ENCODE measurements around the gene IARS1.

The IARS1 gene

DNA sequence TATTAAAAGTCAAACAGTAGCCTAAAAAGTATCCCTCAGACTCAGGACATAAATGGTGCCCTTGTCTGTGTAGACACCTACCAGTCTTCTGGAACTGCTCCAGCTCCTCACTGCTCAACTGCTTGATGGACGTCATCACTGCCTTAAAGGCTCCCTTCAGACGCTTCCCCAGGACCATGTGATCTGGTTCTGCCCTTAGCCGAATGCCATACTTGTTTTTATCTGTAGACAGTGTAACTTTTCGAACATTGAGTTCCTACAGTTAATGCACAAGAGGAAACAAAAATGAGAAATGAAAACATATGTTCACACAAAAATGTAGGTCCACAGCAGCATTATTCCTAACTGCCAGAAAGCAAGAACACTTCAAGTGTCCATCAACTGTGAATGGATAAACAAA is 46.2 kb downstream of the IARS1 start:
- Histone ChIP-seq H3K9ac (ENCODE audit: low read length in 2 of 2) (no peak overlapping the region), H3K4me3 (ENCODE audit: low read length in 2 of 2) (no peak overlapping the region), H3K27me3 (ENCODE audit: control insufficient read depth in 1 of 2, insufficient read depth in 2 of 2, low read length in 2 of 2) (no peaks in the 10 kb centered on the region), H3K4me1 (ENCODE audit: control insufficient read depth, insufficient read depth, low read length) (no peaks in the 10 kb centered on the region), H3K36me3 (ENCODE audit: control insufficient read depth in 2 of 2, insufficient read depth in 2 of 2, low read length in 2 of 2) (peaks cover 67 to 72% of the 10 kb centered on the region in 2 donors), H3K27ac (ENCODE audit: low read length) (no peak overlapping the region), H3K9me3 (ENCODE audit: control insufficient read depth in 2 of 2, low read length in 2 of 2) (no peaks in the 10 kb centered on the region)

DNA sequence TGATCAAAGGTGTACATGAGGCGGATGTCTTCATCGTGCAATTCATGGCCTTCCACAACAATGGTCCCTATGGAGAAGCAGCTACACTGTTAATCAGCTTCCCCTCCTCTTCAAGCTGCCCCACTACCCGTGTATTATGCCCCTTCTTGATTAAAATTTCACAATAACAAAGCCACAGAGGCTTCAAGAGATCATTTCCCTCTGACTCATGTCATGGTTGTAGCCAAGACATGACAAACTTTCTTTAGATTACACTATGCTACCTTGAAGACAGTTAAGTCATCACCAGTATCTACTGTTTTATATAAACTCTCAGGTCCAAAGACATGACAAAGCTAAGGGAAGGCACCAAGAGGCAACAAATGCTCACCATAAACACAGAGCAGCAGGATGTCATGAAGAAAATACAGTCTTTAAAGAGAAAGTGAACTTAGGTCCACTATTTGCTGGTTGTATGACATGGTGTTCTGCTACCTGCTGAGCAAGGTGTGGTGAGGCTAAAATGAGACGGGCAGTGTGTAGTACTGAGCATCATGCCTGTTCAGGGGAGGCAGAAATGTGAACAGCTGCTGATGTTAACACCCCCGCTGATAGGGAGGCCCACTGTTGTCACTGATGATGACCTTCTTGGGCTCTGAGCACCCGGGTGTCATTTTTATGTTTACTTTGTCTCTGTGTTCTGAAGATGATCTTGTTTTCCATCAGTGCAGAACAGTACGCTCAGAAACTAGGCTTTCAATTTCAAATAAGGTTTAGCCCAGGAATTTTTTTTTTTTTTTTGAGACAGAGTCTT is 48.3 kb downstream of the IARS1 start:
- Histone ChIP-seq H3K9ac (ENCODE audit: low read length in 2 of 2) (no peak overlapping the region), H3K27ac (ENCODE audit: low read length) (no peak overlapping the region), H3K4me3 (ENCODE audit: low read length in 2 of 2) (no peak overlapping the region), H3K9me3 (ENCODE audit: control insufficient read depth in 2 of 2, low read length in 2 of 2) (no peaks in the 10 kb centered on the region), H3K36me3 (ENCODE audit: control insufficient read depth in 2 of 2, insufficient read depth in 2 of 2, low read length in 2 of 2) (peaks cover 70 to 77% of the 10 kb centered on the region in 2 donors), H3K4me1 (ENCODE audit: control insufficient read depth, insufficient read depth, low read length) (no peaks in the 10 kb centered on the region), H3K27me3 (ENCODE audit: control insufficient read depth in 1 of 2, insufficient read depth in 2 of 2, low read length in 2 of 2) (no peaks in the 10 kb centered on the region)

All from stomach smooth muscle (tissue), 2 donors.